K562 (cell line): ENCODE results near the gene SPINT1. TPM values are rescaled to one million over a fixed set of nuclear protein-coding genes. Genes with fewer than 3 reads are reported as not detected.

Source experiments
- ATF3 ChIP-seq, 2 experiments: fragments of 450-650 bp in 1 of 2; sonication (generic) in 1 of 2; formaldehyde crosslinking in 1 of 2; IDR thresholded peaks in 1 of 2; conservative IDR thresholded peaks in 1 of 2; 2 replicates each; pipeline versions ENCODE4 v1.6.1 to v1.8.1; 2016 to 2023; ENCODE audit warnings: mild to moderate bottlenecking in 2 of 2, moderate library complexity in 2 of 2, inconsistent platforms in 1 of 2, missing genetic modification reagents in 1 of 2
- BRF1 ChIP-seq: IDR thresholded peaks from 3 replicates; pipeline ENCODE4 v1.6.1; 2011; ENCODE audit warnings: borderline replicate concordance, mild to moderate bottlenecking; ENCODE audit not compliant: insufficient read length; ENCODE audit errors: extremely low read depth
- BRF2 ChIP-seq: IDR thresholded peaks from 3 replicates; pipeline ENCODE4 v1.6.1; 2011; ENCODE audit warnings: borderline replicate concordance, mild to moderate bottlenecking; ENCODE audit not compliant: insufficient read length, insufficient read depth
- CUX1 ChIP-seq: fragments of 200-800 bp; sonication (Bioruptor generic); IDR thresholded peaks from 2 replicates; pipeline ENCODE4 v1.6.1; 2016; ENCODE audit warnings: missing genetic modification characterization, missing compliant biosample characterization
- FOXM1 ChIP-seq, 2 experiments: fragments of 450-650 bp in 1 of 2; sonication (generic) in 1 of 2; formaldehyde crosslinking in 1 of 2; IDR thresholded peaks; 2 replicates each; pipeline versions ENCODE4 v1.6.1 to v1.9.0; 2017 to 2022; ENCODE audit warnings: low read depth in 2 of 2, mild to moderate bottlenecking in 2 of 2, missing genetic modification reagents in 1 of 2, moderate library complexity in 1 of 2
- HSF4 ChIP-seq: fragments of 250-450 bp; sonication (Bioruptor Pico); IDR thresholded peaks from 2 replicates; pipeline ENCODE4 v2.1.2; 2022; ENCODE audit warnings: mild to moderate bottlenecking, moderate library complexity, borderline replicate concordance
- NEUROD1 ChIP-seq: fragments of 150-350 bp; IDR thresholded peaks from 2 replicates; pipeline ENCODE4 v1.6.1; 2014; ENCODE audit warnings: borderline replicate concordance, low read length, low read depth; ENCODE audit not compliant: partially characterized antibody
- NFXL1 ChIP-seq: fragments of 450-650 bp; formaldehyde crosslinking; IDR thresholded peaks from 2 replicates; pipeline ENCODE4 v1.4.0; 2021; ENCODE audit warnings: mild to moderate bottlenecking
- POLR3A ChIP-seq: IDR thresholded peaks from 2 replicates; pipeline ENCODE4 v1.6.1; 2011; ENCODE audit warnings: borderline replicate concordance, mild to moderate bottlenecking, moderate library complexity; ENCODE audit not compliant: insufficient read length, insufficient read depth; ENCODE audit errors: extremely low read depth
- RHOXF2B ChIP-seq: fragments of 250-450 bp; sonication (Bioruptor Pico); conservative IDR thresholded peaks from 2 replicates; pipeline ENCODE4 v1.5.1; 2021
- TOE1 ChIP-seq, 2 experiments: fragments of 450-650 bp in 1 of 2; sonication (generic) in 1 of 2; formaldehyde crosslinking in 1 of 2; IDR thresholded peaks; 2 replicates each; pipeline versions ENCODE4 v1.7.1 to v1.8.0; 2016 to 2022; ENCODE audit warnings: borderline replicate concordance in 2 of 2, mild to moderate bottlenecking in 2 of 2, antibody characterized with exemption in 1 of 2, inconsistent platforms in 1 of 2, low read depth in 1 of 2, missing genetic modification reagents in 1 of 2, moderate library complexity in 1 of 2
- TSC22D4 ChIP-seq: fragments of 450-650 bp; IDR thresholded peaks from 2 replicates; pipeline ENCODE4 v1.6.1; 2016; ENCODE audit warnings: missing genetic modification characterization, missing biosample characterization, control low read depth
- ZBTB2 ChIP-seq: fragments of 450-650 bp; IDR thresholded peaks from 2 replicates; pipeline ENCODE4 v1.6.1; 2016; ENCODE audit warnings: antibody characterized with exemption
- ZBTB26 ChIP-seq: fragments of 450-650 bp; formaldehyde crosslinking; IDR thresholded peaks from 2 replicates; pipeline ENCODE4 v1.4.0; 2022; ENCODE audit warnings: missing genetic modification characterization
- polyA plus RNA-seq, 8 experiments: library from polyadenylated mRNA; depleted of rRNA in 4 of 8; stranded (reverse) in 5 of 8; unstranded in 3 of 8; fragments of >200 nt; fragmentation: Nextera tagmentation in 2 of 8; fragmentation: Illumina TruSeq in 1 of 8; extraction: Ambion mirVana in 2 of 8; extraction: Trizol in 1 of 8; gene quantifications; 2 replicates each; pipeline versions ENCODE4 v1.2.1 to v1.2.3, GENCODE V29; 2011 to 2014; ENCODE audit warnings: inconsistent platforms in 1 of 8, missing spikeins in 1 of 8
- total RNA-seq, 7 experiments: library from RNA; depleted of rRNA in 6 of 7; stranded (reverse); fragments of >200 nt in 6 of 7; fragmentation: Illumina TruSeq in 2 of 7; extraction: Trizol in 2 of 7; gene quantifications; 2 replicates each; pipeline versions ENCODE4 v1.2.1 to v1.2.3, GENCODE V29; 2011 to 2021; ENCODE audit warnings: low replicate concordance in 1 of 7
- TF ChIP-seq, protein P1 (sequence below): fragments of 250-450 bp; sonication (Bioruptor Pico); IDR thresholded peaks from 2 replicates; pipeline ENCODE4 v1.8.0; 2021; ENCODE audit warnings: borderline replicate concordance, mild to moderate bottlenecking, moderate library complexity; ENCODE audit not compliant: poor library complexity, severe bottlenecking

The SPINT1 gene
- total and polyA plus RNA-seq, 9 of the 15 experiments (the other 6 are each of a cell fraction or from before 2014, with no cell fraction given): 0.78 to 4.5 (median 1.5) TPM

DNA sequence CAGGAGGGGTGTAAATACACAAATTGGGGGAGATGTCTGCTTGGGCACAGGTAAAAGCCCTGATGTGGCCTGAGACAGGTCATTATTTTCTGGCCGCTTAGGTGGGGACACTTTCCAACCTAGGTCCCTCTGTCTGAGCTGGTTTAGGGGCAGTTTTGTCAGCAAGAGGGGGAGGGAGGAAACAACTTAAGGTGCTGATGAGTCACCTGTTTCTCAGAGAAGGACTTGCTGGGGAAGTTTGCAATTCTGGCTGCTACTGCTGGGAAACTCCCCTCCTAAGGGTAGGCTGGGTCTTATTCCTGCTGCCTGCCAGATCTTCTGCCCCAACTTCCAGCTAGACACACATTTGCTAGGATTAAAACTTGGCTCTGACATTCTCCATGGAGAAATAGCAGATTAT, 34.9 kb downstream of the SPINT1 start (continued):
- TF ChIP-seq CUX1 (CRISPR knock-in tag) (no peak), NFXL1 (CRISPR knock-in tag) (no peak), BRF1 (no peak), RHOXF2B (CRISPR knock-in tag) (no peak), BRF2 (no peak), NEUROD1 (no peak), TSC22D4 (tag) (no peak), ZBTB26 (CRISPR knock-in tag) (no peak), ZBTB2 (no peak), FOXM1 (IDR thresholded peaks at IDR 0.05; ENCODE audit: low read depth) (no peak), FOXM1 (CRISPR knock-in tag; IDR thresholded peaks at IDR 0.05; ENCODE audit: low read depth) (no peak), HSF4 (no peak), ATF3 (IDR thresholded peaks at IDR 0.05) (peak; percentile 82), ATF3 (CRISPR knock-in tag; conservative IDR thresholded peaks at IDR 0.05) (no peak), POLR3A (no peak), TOE1 (IDR thresholded peaks at IDR 0.05; ENCODE audit: borderline replicate concordance) (no peak), TOE1 (CRISPR knock-in tag; IDR thresholded peaks at IDR 0.05; ENCODE audit: borderline replicate concordance, low read depth) (no peak)
- TF ChIP-seq, protein P1, sequence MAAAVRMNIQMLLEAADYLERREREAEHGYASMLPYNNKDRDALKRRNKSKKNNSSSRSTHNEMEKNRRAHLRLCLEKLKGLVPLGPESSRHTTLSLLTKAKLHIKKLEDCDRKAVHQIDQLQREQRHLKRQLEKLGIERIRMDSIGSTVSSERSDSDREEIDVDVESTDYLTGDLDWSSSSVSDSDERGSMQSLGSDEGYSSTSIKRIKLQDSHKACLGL (CRISPR knock-in tag): no peak
